ENCODE results near the gene EIF2B2.

- TF ChIP-seq EZH2 (IDR thresholded peaks at IDR 0.05; ENCODE audit: insufficient read depth, poor library complexity, severe bottlenecking) (no peak), EZH2phosphoT487 (IDR thresholded peaks at IDR 0.05; ENCODE audit: insufficient read depth, low read depth) (no peak)
Measured at GRCh38 chr14:74988993-74989392, 13.7 kb upstream of the EIF2B2 start.
